ENCODE results near the gene JAK2.

DNA sequence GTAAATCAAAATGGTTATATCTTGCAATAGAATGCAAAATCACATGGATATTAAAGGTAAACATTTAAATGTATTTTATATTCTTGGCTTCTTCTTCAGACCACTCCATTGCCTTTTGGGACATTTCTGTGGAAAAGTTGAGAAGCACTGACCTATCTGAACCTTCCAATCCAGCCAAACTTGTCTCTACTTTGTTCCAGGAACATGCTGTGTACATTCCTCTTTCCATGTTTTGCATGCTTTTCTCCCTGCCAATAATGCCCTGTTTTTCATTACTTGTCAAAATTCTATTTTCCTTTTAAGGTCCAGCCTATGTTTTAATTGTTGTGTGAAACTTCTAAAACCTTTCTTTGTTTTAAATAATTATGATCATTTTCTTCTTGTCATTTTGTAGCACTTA, 28.3 kb downstream of the JAK2 start:
- TF ChIP-seq, protein P1, sequence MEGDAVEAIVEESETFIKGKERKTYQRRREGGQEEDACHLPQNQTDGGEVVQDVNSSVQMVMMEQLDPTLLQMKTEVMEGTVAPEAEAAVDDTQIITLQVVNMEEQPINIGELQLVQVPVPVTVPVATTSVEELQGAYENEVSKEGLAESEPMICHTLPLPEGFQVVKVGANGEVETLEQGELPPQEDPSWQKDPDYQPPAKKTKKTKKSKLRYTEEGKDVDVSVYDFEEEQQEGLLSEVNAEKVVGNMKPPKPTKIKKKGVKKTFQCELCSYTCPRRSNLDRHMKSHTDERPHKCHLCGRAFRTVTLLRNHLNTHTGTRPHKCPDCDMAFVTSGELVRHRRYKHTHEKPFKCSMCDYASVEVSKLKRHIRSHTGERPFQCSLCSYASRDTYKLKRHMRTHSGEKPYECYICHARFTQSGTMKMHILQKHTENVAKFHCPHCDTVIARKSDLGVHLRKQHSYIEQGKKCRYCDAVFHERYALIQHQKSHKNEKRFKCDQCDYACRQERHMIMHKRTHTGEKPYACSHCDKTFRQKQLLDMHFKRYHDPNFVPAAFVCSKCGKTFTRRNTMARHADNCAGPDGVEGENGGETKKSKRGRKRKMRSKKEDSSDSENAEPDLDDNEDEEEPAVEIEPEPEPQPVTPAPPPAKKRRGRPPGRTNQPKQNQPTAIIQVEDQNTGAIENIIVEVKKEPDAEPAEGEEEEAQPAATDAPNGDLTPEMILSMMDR (conservative IDR thresholded peaks at IDR 0.05 in 1 of 2, IDR thresholded peaks at IDR 0.05 in 1 of 2; ENCODE audit: extremely low read depth in 1 of 2, insufficient read depth in 1 of 2, low read depth in 1 of 2, low read length in 2 of 2), result no peak
- TF ChIP-seq EZH2 (IDR thresholded peaks at IDR 0.05; ENCODE audit: borderline replicate concordance, low read length), result no peak

Measured in mammary epithelial cell (primary cell).